AG04450 (cell line): ENCODE measurements around the gene SLC22A16. TPM values are rescaled to one million over a fixed set of nuclear protein-coding genes. Genes with fewer than 3 reads are reported as not detected.

Experiments
- CTCF ChIA-PET: fragments of 300-600, 350-600 bp; formaldehyde crosslinking; extraction: SDS; loops from one replicate; lab custom pipeline; 2022; ENCODE audit warnings: antibody characterized with exemption, inconsistent platforms; lab: Charles Lee
- POLR2A ChIA-PET: fragments of 350-600 bp; formaldehyde crosslinking; extraction: SDS; loops from one replicate; lab custom pipeline; 2021; ENCODE audit warnings: antibody characterized with exemption, inconsistent platforms; lab: Yijun Ruan, JAX
- DNase-seq: peaks from one replicate; pipeline ENCODE4 v3.0.0-alpha.2; 2011; ENCODE audit warnings: low read depth, low spot score
- H3K27ac ChIP-seq: one replicate; pipeline ENCODE4 v1.5.1; 2012; ENCODE audit warnings: low read depth, low read length, control low read depth
- H3K27me3 ChIP-seq: one replicate; pipeline ENCODE4 v1.6.0; 2012; ENCODE audit warnings: low read length; ENCODE audit not compliant: control insufficient read depth, insufficient read depth
- H3K4me3 ChIP-seq: 2 replicates; pipeline ENCODE4 v1.5.1; 2011; ENCODE audit warnings: mild to moderate bottlenecking, low read depth, low read length, control low read depth
- H3K9me3 ChIP-seq: 2 replicates; pipeline ENCODE4 v1.5.1; 2012; ENCODE audit warnings: low read length; ENCODE audit not compliant: control insufficient read depth, insufficient read depth
- CTCF ChIP-seq: IDR thresholded peaks from 2 replicates; pipeline ENCODE4 v1.5.1; 2011; ENCODE audit warnings: low read depth, low read length, control low read depth, inconsistent platforms
- polyA plus RNA-seq: library from polyadenylated mRNA; depleted of rRNA; stranded (reverse); fragments of >200 nt; gene quantifications from 2 replicates; pipeline ENCODE4 v1.2.3, GENCODE V29; 2011

The SLC22A16 gene
- polyA plus RNA-seq, 1 experiment = 0.12 TPM

GRCh38 chr6:110419028-110419739 is 57.2 kb downstream of the SLC22A16 start:
- H3K27me3 ChIP-seq = peaks cover 9% of the 10 kb centered on the region
- CTCF ChIA-PET = no interaction called here
- H3K27ac ChIP-seq = no peak overlapping the region
- H3K9me3 ChIP-seq = no peaks in the 10 kb centered on the region
- TF ChIP-seq CTCF = no peak
- POLR2A ChIA-PET = no interaction called here
- no peak for DNase-seq
- no peak overlapping the region for H3K4me3 ChIP-seq

- POLR2A ChIA-PET = no interaction called here
- CTCF ChIA-PET = no interaction called here
- TF ChIP-seq CTCF = no peak
- H3K27me3 ChIP-seq = peaks cover 9% of the 10 kb centered on the region
- no peak for DNase-seq
- H3K4me3 ChIP-seq = no peak overlapping the region
- H3K9me3 ChIP-seq = no peaks in the 10 kb centered on the region
- no peak overlapping the region for H3K27ac ChIP-seq
Measured at GRCh38 chr6:110418594-110418993, 57.8 kb downstream of the SLC22A16 start.

GRCh38 chr6:110415086-110415916 is 61.1 kb downstream of the SLC22A16 start, which contains the start of gene DDO:
DDO (minus strand) TSS chr6:110415575; CDS start chr6:110413462, 2,113 bp downstream.
- no peak for DNase-seq
- CTCF ChIA-PET = interaction anchor here (1.9 kb wide), 1 partner anchor 376 kb away, joined by 6 read pairs; no protein-coding TSS in a partner anchor

GRCh38 chr6:110414669-110415068 is 61.7 kb downstream of the SLC22A16 start:
- TF ChIP-seq CTCF = no peak
- ChIA-PET POLR2A (no interaction called here), CTCF (interaction anchor here (1.9 kb wide), 1 partner anchor 375 kb away, joined by 6 read pairs; no protein-coding TSS in a partner anchor)
- DNase-seq = no peak
- no peak overlapping the region for H3K4me3 ChIP-seq
- H3K27ac ChIP-seq = no peak overlapping the region
- no peaks in the 10 kb centered on the region for H3K9me3 ChIP-seq
- peaks cover 17% of the 10 kb centered on the region for H3K27me3 ChIP-seq

More at GRCh38 chr6:110415086-110415916, 61.1 kb downstream of the SLC22A16 start, which contains the start of gene DDO:
- Histone ChIP-seq H3K27me3 (peaks cover 17% of the 10 kb centered on the region), H3K27ac (no peak within 1 kb of the TSS), H3K4me3 (peak within 1 kb of the TSS; percentile 38), H3K9me3 (no peaks in the 10 kb centered on the region)
- POLR2A ChIA-PET = no interaction called here
- TF ChIP-seq CTCF = no peak
